Measurements from ENCODE around the gene TFAP2E. TPM values are rescaled to one million over a fixed set of nuclear protein-coding genes. Genes with fewer than 3 reads are reported as not detected.

The TFAP2E gene
- total and polyA plus RNA-seq, 2 donors from 2014 or later = 0.28 to 1.0 TPM

GRCh38 chr1:35544976-35545375 is 28.1 kb upstream of the TFAP2E start:
- intact Hi-C loops (cut with DNase I) = no loop called here
- peak; percentile 53 for TF ChIP-seq CTCF (IDR thresholded peaks at IDR 0.05; ENCODE audit: borderline replicate concordance, extremely low read depth, insufficient read depth)
- Histone ChIP-seq H3K36me3 (ENCODE audit: control insufficient read depth in 2 of 3, insufficient read depth in 3 of 3, low read length in 3 of 3) (peaks cover 0 to 8% (median 0%) of the 10 kb centered on the region in 3 donors), H3K27me3 (ENCODE audit: control insufficient read depth, insufficient read depth, low read length) (no peaks in the 10 kb centered on the region), H3K27ac (ENCODE audit: low read depth in 2 of 2, low read length in 2 of 2) (no peak overlapping the region), H3K4me3 (ENCODE audit: low read length in 3 of 3) (no peak overlapping the region), H3K4me1 (ENCODE audit: control insufficient read depth in 2 of 3, insufficient read depth in 2 of 3, low read depth in 1 of 3, low read length in 3 of 3) (peaks cover 2 to 20% (median 11%) of the 10 kb centered on the region in 3 donors), H3K9ac (ENCODE audit: low read length in 3 of 3) (no peak overlapping the region), H3K9me3 (ENCODE audit: control insufficient read depth in 2 of 3, insufficient read depth in 1 of 3, low read length in 3 of 3) (no peaks in the 10 kb centered on the region)
- DNase-seq = peak in 3 of 5 donors; percentile 32 to 76 (median 39)
- FAIRE-seq = no peak

- no peak overlapping the region for H3K27ac ChIP-seq (ENCODE audit: low read depth in 2 of 2, low read length in 2 of 2)
- no peak overlapping the region for H3K9ac ChIP-seq (ENCODE audit: low read length in 3 of 3)
- H3K9me3 ChIP-seq (ENCODE audit: control insufficient read depth in 2 of 3, insufficient read depth in 1 of 3, low read length in 3 of 3) = no peaks in the 10 kb centered on the region
- DNase-seq = no peak
- H3K4me1 ChIP-seq (ENCODE audit: control insufficient read depth in 2 of 3, insufficient read depth in 2 of 3, low read depth in 1 of 3, low read length in 3 of 3) = peaks cover 2 to 14% (median 6%) of the 10 kb centered on the region in 3 donors
- H3K4me3 ChIP-seq (ENCODE audit: low read length in 3 of 3) = no peak overlapping the region
- peaks cover 0 to 8% (median 0%) of the 10 kb centered on the region in 3 donors for H3K36me3 ChIP-seq (ENCODE audit: control insufficient read depth in 2 of 3, insufficient read depth in 3 of 3, low read length in 3 of 3)
- FAIRE-seq = no peak
- no peaks in the 10 kb centered on the region for H3K27me3 ChIP-seq (ENCODE audit: control insufficient read depth, insufficient read depth, low read length)
- no peak for TF ChIP-seq CTCF (IDR thresholded peaks at IDR 0.05; ENCODE audit: borderline replicate concordance, extremely low read depth, insufficient read depth)
- intact Hi-C loops (cut with DNase I) = no loop called here
Measured at GRCh38 chr1:35546614-35547013, 26.5 kb upstream of the TFAP2E start.

- no peak for FAIRE-seq
- Histone ChIP-seq H3K27me3 (ENCODE audit: control insufficient read depth, insufficient read depth, low read length) (no peaks in the 10 kb centered on the region), H3K27ac (ENCODE audit: low read depth in 2 of 2, low read length in 2 of 2) (no peak overlapping the region), H3K9me3 (ENCODE audit: control insufficient read depth in 2 of 3, insufficient read depth in 1 of 3, low read length in 3 of 3) (no peaks in the 10 kb centered on the region), H3K4me1 (ENCODE audit: control insufficient read depth in 2 of 3, insufficient read depth in 2 of 3, low read depth in 1 of 3, low read length in 3 of 3) (peaks cover 0 to 19% (median 13%) of the 10 kb centered on the region in 3 donors), H3K9ac (ENCODE audit: low read length in 3 of 3) (no peak overlapping the region), H3K36me3 (ENCODE audit: control insufficient read depth in 2 of 3, insufficient read depth in 3 of 3, low read length in 3 of 3) (peaks cover 0 to 14% (median 3%) of the 10 kb centered on the region in 3 donors), H3K4me3 (ENCODE audit: low read length in 3 of 3) (no peak overlapping the region)
- DNase-seq = no peak
- intact Hi-C loops (cut with DNase I) = no loop called here
- TF ChIP-seq CTCF (IDR thresholded peaks at IDR 0.05; ENCODE audit: borderline replicate concordance, extremely low read depth, insufficient read depth) = no peak
Measured at GRCh38 chr1:35553851-35554250, 19.3 kb upstream of the TFAP2E start.

Measured in kidney (tissue), 14 donors.